Measurements from ENCODE around the gene DCAF6. TPM values are rescaled to one million over a fixed set of nuclear protein-coding genes. Genes with fewer than 3 reads are reported as not detected.
A peak's percentile ranks its signal among the peaks of the same experiment; 100 is the strongest.

DCAF6 gene
- total RNA-seq, 6 experiments from 2014 or later, result 52.5 to 59.4 (median 55.3) TPM

GRCh38 chr1:167983797-167984420 is 47.4 kb downstream of the DCAF6 start:
- no peak overlapping the region for H3K27ac Mint-ChIP-seq
- H3K36me3 Mint-ChIP-seq (ENCODE audit: low read depth), result peaks cover 39% of the 10 kb centered on the region
- no peak for DNase-seq

GRCh38 chr1:167984886-167985489 is 48.5 kb downstream of the DCAF6 start:
- H3K4me1 Mint-ChIP-seq (ENCODE audit: low read depth), result peaks cover 51% of the 10 kb centered on the region

More at GRCh38 chr1:167983797-167984420, 47.4 kb downstream of the DCAF6 start:
- peaks cover 51% of the 10 kb centered on the region for H3K4me1 Mint-ChIP-seq (ENCODE audit: low read depth)
- no peak overlapping the region for H3K4me3 Mint-ChIP-seq
- no peak for TF ChIP-seq CTCF (IDR thresholded peaks at IDR 0.05)
- H3K27me3 Mint-ChIP-seq (ENCODE audit: insufficient read depth), result peaks cover 2% of the 10 kb centered on the region; the same call in 1 of the 2 replicates
- no peaks in the 10 kb centered on the region for H3K9me3 Mint-ChIP-seq

GRCh38 chr1:167987174-167987573 is 50.7 kb downstream of the DCAF6 start:
- H3K36me3 Mint-ChIP-seq (ENCODE audit: low read depth), result peaks cover 28% of the 10 kb centered on the region
- no peak for TF ChIP-seq CTCF (IDR thresholded peaks at IDR 0.05)
- H3K9me3 Mint-ChIP-seq, result no peaks in the 10 kb centered on the region
- peaks cover 2% of the 10 kb centered on the region; the same call in 1 of the 2 replicates for H3K27me3 Mint-ChIP-seq (ENCODE audit: insufficient read depth)
- peak overlapping the region; percentile 68 for H3K4me3 Mint-ChIP-seq
- peak; percentile 17 for DNase-seq
- H3K4me1 Mint-ChIP-seq (ENCODE audit: low read depth), result peaks cover 44% of the 10 kb centered on the region
- peak overlapping the region; percentile 48; the same call in 1 of the 2 replicates for H3K27ac Mint-ChIP-seq

More at GRCh38 chr1:167984886-167985489, 48.5 kb downstream of the DCAF6 start:
- H3K27ac Mint-ChIP-seq, result no peak overlapping the region
- H3K4me3 Mint-ChIP-seq, result no peak overlapping the region; the same call in 1 of the 2 replicates
- DNase-seq, result peak; percentile 1
- no peak for TF ChIP-seq CTCF (IDR thresholded peaks at IDR 0.05)
- no peaks in the 10 kb centered on the region for H3K9me3 Mint-ChIP-seq
- H3K27me3 Mint-ChIP-seq (ENCODE audit: insufficient read depth), result peaks cover 2% of the 10 kb centered on the region; the same call in 1 of the 2 replicates
- peaks cover 34% of the 10 kb centered on the region for H3K36me3 Mint-ChIP-seq (ENCODE audit: low read depth)

- no peak for TF ChIP-seq CTCF (IDR thresholded peaks at IDR 0.05)
- H3K27me3 Mint-ChIP-seq (ENCODE audit: insufficient read depth), result peaks cover under 1% of the 10 kb centered on the region; the same call in 1 of the 2 replicates
- H3K36me3 Mint-ChIP-seq (ENCODE audit: low read depth), result peaks cover 25% of the 10 kb centered on the region
- no peak for DNase-seq
- no peaks in the 10 kb centered on the region for H3K9me3 Mint-ChIP-seq
- H3K27ac Mint-ChIP-seq, result no peak overlapping the region
- peaks cover 23% of the 10 kb centered on the region for H3K4me1 Mint-ChIP-seq (ENCODE audit: low read depth)
- no peak overlapping the region for H3K4me3 Mint-ChIP-seq
Measured at GRCh38 chr1:167991546-167991945, 55.1 kb downstream of the DCAF6 start.

- no peak overlapping the region for H3K4me3 Mint-ChIP-seq
- H3K27me3 Mint-ChIP-seq (ENCODE audit: insufficient read depth), result no peaks in the 10 kb centered on the region
- peaks cover 13% of the 10 kb centered on the region for H3K4me1 Mint-ChIP-seq (ENCODE audit: low read depth)
- no peaks in the 10 kb centered on the region for H3K9me3 Mint-ChIP-seq
- H3K36me3 Mint-ChIP-seq (ENCODE audit: low read depth), result peaks cover 35% of the 10 kb centered on the region
- TF ChIP-seq CTCF (IDR thresholded peaks at IDR 0.05), result no peak
- H3K27ac Mint-ChIP-seq, result no peak overlapping the region
- no peak for DNase-seq
Measured at GRCh38 chr1:167993720-167994119, 57.2 kb downstream of the DCAF6 start.
